ENCODE data around the gene DPP9.
"Not testable (repeated sequence)": the region's sequence is repeated elsewhere in the genome, so short reads cannot be mapped to it uniquely, and the experiment has no call there.

DPP9 gene

GRCh38 chr19:4738734-4739133 lies 15.1 kb upstream of the DPP9 start:
- no peak for DNase-seq

GRCh38 chr19:4737955-4738600 lies 14.4 kb upstream of the DPP9 start:
- no peak for DNase-seq

GRCh38 chr19:4733755-4734345 lies 10.2 kb upstream of the DPP9 start:
- DNase-seq: no peak

GRCh38 chr19:4732680-4733114 lies 9.1 kb upstream of the DPP9 start:
- peak; percentile 77 for DNase-seq

GRCh38 chr19:4730740-4731171 lies 7.1 kb upstream of the DPP9 start:
- DNase-seq: peak; percentile 70

GRCh38 chr19:4728871-4729270 lies 5.2 kb upstream of the DPP9 start:
- no peak for DNase-seq

- DNase-seq: no peak
Measured at GRCh38 chr19:4722671-4723594, 709 bp downstream of the DPP9 start.

- DNase-seq: no peak
Measured at GRCh38 chr19:4721196-4721595, 2.4 kb downstream of the DPP9 start.

- DNase-seq: no peak
Measured at GRCh38 chr19:4720037-4720700, 3.5 kb downstream of the DPP9 start.

GRCh38 chr19:4719499-4719866 lies 4.2 kb downstream of the DPP9 start:
- no peak for DNase-seq

- DNase-seq: no peak
Measured at GRCh38 chr19:4717966-4718701, 5.5 kb downstream of the DPP9 start.

- no peak for DNase-seq
Measured at GRCh38 chr19:4717191-4717965, 6.3 kb downstream of the DPP9 start.

GRCh38 chr19:4715529-4716221 lies 8.0 kb downstream of the DPP9 start:
- no peak for DNase-seq

GRCh38 chr19:4715178-4715528 lies 8.5 kb downstream of the DPP9 start:
- DNase-seq: not testable (repeated sequence)

- DNase-seq: no peak
Measured at GRCh38 chr19:4714016-4714415, 9.6 kb downstream of the DPP9 start.

GRCh38 chr19:4713384-4713951 lies 10.2 kb downstream of the DPP9 start:
- DNase-seq: no peak

- DNase-seq: no peak
Measured at GRCh38 chr19:4712771-4713170, 10.9 kb downstream of the DPP9 start.

GRCh38 chr19:4711211-4711610 lies 12.4 kb downstream of the DPP9 start:
- no peak for DNase-seq

GRCh38 chr19:4710281-4710600 lies 13.4 kb downstream of the DPP9 start:
- no peak for DNase-seq

GRCh38 chr19:4709440-4710280 lies 14.0 kb downstream of the DPP9 start:
- peak; percentile 30 for DNase-seq
